Activated T-cell treated with anti-CD3 and anti-CD28 coated beads for 1 hour (primary cell): ENCODE measurements around the gene RHOH.
"Not testable (repeated sequence)": the region's sequence is repeated elsewhere in the genome, so short reads cannot be mapped to it uniquely, and the experiment has no call there.

Experiments used
- DNase-seq: peaks from one replicate; pipeline ENCODE4 v3.0.0-alpha.2; 2020; ENCODE audit warnings: low read depth

Gene RHOH

GRCh38 chr4:40262077-40262528 is 65.3 kb downstream of the RHOH start:
- no peak for DNase-seq

GRCh38 chr4:40262861-40263260 is 66.0 kb downstream of the RHOH start:
- DNase-seq, result no peak

GRCh38 chr4:40264497-40264896 is 67.7 kb downstream of the RHOH start:
- DNase-seq, result no peak

GRCh38 chr4:40264995-40265909 is 68.4 kb downstream of the RHOH start:
- no peak for DNase-seq

GRCh38 chr4:40265910-40266274 is 69.1 kb downstream of the RHOH start:
- no peak for DNase-seq

- DNase-seq, result no peak
These were observed 72.3 kb downstream of the RHOH start for GRCh38 chr4:40269133-40269532.

GRCh38 chr4:40270609-40271008 is 73.8 kb downstream of the RHOH start:
- no peak for DNase-seq

GRCh38 chr4:40275065-40275730 is 78.4 kb downstream of the RHOH start:
- no peak for DNase-seq

GRCh38 chr4:40276546-40276945 is 79.7 kb downstream of the RHOH start:
- no peak for DNase-seq

- no peak for DNase-seq
These were observed 83.8 kb downstream of the RHOH start for GRCh38 chr4:40280586-40280985.

- DNase-seq, result no peak
These were observed 84.3 kb downstream of the RHOH start for GRCh38 chr4:40281099-40281498.

- no peak for DNase-seq
These were observed 85.1 kb downstream of the RHOH start for GRCh38 chr4:40281913-40282312.

GRCh38 chr4:40282857-40283256 is 86.0 kb downstream of the RHOH start:
- DNase-seq, result not testable (repeated sequence)

- DNase-seq, result no peak
These were observed 86.6 kb downstream of the RHOH start for GRCh38 chr4:40283413-40283812.

GRCh38 chr4:40283968-40284367 is 87.1 kb downstream of the RHOH start:
- DNase-seq, result peak; percentile 59

- DNase-seq, result no peak
These were observed 88.9 kb downstream of the RHOH start for GRCh38 chr4:40285692-40286091.

GRCh38 chr4:40288566-40288965 is 91.7 kb downstream of the RHOH start:
- DNase-seq, result no peak

GRCh38 chr4:40289366-40290188 is 92.7 kb downstream of the RHOH start:
- no peak for DNase-seq

- DNase-seq, result not testable (repeated sequence)
These were observed 93.9 kb downstream of the RHOH start for GRCh38 chr4:40290611-40291186.

- no peak for DNase-seq
These were observed 95.5 kb downstream of the RHOH start for GRCh38 chr4:40292313-40292759.

GRCh38 chr4:40294339-40294738 is 97.5 kb downstream of the RHOH start:
- DNase-seq, result no peak

- DNase-seq, result not testable (repeated sequence)
These were observed 98.2 kb downstream of the RHOH start for GRCh38 chr4:40295030-40295429.
